ENCODE data around the gene NASP. TPM values are rescaled to one million over a fixed set of nuclear protein-coding genes. Genes with fewer than 3 reads are reported as not detected.
A peak's percentile ranks its signal among the peaks of the same experiment; 100 is the strongest.

NASP gene
- total and polyA plus RNA-seq, 10 donors, result 85.1 to 151 (median 117) TPM

DNA sequence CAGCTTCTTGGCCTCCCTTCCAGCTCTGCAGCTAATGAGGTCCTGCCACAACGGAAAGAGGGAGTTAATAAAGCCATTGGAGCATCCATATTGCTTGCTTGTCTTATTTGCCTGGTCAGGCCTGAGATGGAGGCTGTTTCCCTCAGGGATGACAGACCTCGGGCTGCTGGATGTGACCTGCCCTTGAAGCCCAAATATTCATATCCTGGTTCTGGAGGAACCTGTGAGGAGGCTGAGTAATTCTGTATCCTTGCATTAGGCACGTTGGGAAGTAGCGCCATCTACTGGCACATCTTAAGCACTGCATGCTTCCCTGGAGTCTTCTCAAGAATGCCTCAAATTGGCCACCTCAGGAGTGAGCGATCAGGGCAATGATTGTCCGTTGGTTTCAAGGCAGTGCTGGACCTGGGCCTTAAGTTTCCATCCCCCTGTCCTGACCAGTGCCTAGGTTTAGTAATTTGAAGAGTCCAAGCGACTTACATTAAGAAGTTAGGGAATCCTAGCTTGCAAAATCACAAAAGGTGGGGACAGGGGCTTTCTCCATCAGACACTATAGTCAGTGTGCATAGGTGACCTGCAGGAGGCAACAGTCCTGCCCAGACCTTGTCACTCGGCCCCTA is 13.8 kb upstream of the NASP start:
- H3K27me3 ChIP-seq (replicated peaks in 1 of 7), result no peaks in the 10 kb centered on the region

DNA sequence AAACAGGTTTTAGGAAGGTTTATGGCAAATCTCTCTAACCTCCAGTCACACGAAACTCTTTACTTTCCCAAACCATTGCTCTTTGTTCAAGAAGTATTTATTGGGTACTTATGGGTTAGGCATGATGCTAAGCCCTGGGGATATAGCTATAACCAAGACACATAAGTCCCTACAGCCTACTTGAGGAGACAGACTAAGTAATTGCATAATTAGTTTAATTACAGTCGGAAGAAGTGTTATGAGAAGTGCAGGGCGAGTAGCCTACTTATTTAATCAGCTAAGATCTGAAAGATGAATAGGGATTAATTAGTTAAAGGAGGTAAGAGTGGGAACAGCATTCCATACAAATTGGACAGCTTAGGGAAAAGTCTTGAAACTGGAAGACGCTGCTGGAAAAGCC is 13.2 kb upstream of the NASP start:
- peaks cover 0 to 56% (median 42%) of the 10 kb centered on the region in 6 donors for H3K36me3 ChIP-seq
- no peaks in the 10 kb centered on the region for H3K9me3 ChIP-seq
- DNase-seq, result no peak
- intact Hi-C loops (cut with DNase I; ENCODE audit: low total_unique reads), result loop anchor here (5.0 to 10.0 kb wide), 2 partner anchors 58 to 216 kb away; no protein-coding TSS in a partner anchor
- WGBS, 5 donors, result 89 to 91% (median 90%) methylated on average over 4 of the region's 4 CpGs
- TF ChIP-seq POLR2A (IDR thresholded peaks at IDR 0.05), result no peak
- H3K4me1 ChIP-seq, result peaks cover 0 to 14% (median 4%) of the 10 kb centered on the region in 6 donors
- no peak overlapping the region for H3K27ac ChIP-seq
- H3K4me3 ChIP-seq, result no peak overlapping the region
- H3K27me3 ChIP-seq (replicated peaks in 1 of 7), result no peaks in the 10 kb centered on the region

More for the DNA sequence above, 13.8 kb upstream of the NASP start:
- peaks cover 0 to 14% (median 4%) of the 10 kb centered on the region in 6 donors for H3K4me1 ChIP-seq
- intact Hi-C loops (cut with DNase I; ENCODE audit: low total_unique reads), result loop anchor here (5.0 to 10.0 kb wide), 2 partner anchors 58 to 215 kb away; no protein-coding TSS in a partner anchor
- peak overlapping the region in 2 of 8 donors; percentile 22 to 53 for H3K27ac ChIP-seq
- WGBS, 5 donors, result 15 to 22% (median 18%) methylated on average over 7 to 8 of the region's 8 CpGs
- no peaks in the 10 kb centered on the region for H3K9me3 ChIP-seq
- H3K4me3 ChIP-seq, result no peak overlapping the region
- peak; percentile 82 for DNase-seq
- peaks cover 0 to 59% (median 42%) of the 10 kb centered on the region in 6 donors for H3K36me3 ChIP-seq
- TF ChIP-seq, protein P1, sequence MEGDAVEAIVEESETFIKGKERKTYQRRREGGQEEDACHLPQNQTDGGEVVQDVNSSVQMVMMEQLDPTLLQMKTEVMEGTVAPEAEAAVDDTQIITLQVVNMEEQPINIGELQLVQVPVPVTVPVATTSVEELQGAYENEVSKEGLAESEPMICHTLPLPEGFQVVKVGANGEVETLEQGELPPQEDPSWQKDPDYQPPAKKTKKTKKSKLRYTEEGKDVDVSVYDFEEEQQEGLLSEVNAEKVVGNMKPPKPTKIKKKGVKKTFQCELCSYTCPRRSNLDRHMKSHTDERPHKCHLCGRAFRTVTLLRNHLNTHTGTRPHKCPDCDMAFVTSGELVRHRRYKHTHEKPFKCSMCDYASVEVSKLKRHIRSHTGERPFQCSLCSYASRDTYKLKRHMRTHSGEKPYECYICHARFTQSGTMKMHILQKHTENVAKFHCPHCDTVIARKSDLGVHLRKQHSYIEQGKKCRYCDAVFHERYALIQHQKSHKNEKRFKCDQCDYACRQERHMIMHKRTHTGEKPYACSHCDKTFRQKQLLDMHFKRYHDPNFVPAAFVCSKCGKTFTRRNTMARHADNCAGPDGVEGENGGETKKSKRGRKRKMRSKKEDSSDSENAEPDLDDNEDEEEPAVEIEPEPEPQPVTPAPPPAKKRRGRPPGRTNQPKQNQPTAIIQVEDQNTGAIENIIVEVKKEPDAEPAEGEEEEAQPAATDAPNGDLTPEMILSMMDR (IDR thresholded peaks at IDR 0.05 in 8 of 11, conservative IDR thresholded peaks at IDR 0.05 in 3 of 11), result peak; percentile 96 to 99 (median 98)
- TF ChIP-seq POLR2A (IDR thresholded peaks at IDR 0.05), result no peak
- peak in 2 of 3 donors; percentile 19 to 73 for TF ChIP-seq POLR2AphosphoS5 (IDR thresholded peaks at IDR 0.05)

DNA sequence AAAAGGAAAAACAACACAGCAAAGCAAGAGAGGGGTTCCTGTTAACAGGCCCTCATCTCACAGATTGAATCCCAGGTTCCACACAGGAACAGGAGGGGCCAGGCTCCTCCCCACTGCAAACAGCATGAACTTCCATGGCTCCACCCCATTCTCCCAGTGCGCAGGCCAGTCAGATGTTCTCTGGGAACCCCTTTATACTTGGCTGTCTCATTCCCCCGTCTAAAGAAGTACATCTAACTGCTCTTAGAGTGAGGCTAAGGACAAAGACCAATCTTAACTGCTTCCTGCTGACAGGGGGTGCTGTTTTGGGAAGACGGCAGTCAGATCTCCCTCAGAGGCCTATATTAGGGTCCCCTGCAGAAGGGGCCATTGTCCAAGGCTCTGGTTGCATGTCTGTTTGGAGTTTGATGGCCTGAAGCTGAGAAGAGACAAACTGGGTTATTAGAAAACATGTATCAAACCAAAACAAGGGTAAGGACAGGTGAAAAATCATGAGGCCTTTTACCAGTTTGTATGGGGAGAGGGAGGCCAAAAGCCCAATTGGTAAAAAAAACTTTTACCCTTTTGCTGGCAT is 10.5 kb upstream of the NASP start:
- H3K4me3 ChIP-seq, result no peak overlapping the region
- H3K9me3 ChIP-seq, result no peaks in the 10 kb centered on the region
- 66 to 78% (median 75%) methylated on average over 3 of the region's 3 CpGs for WGBS, 5 donors
- peaks cover 0 to 14% (median 3%) of the 10 kb centered on the region in 6 donors for H3K4me1 ChIP-seq
- H3K27ac ChIP-seq, result no peak overlapping the region
- DNase-seq, result no peak
- intact Hi-C loops (cut with DNase I; ENCODE audit: low total_unique reads), result loop anchor here (5.0 to 10.0 kb wide), 2 partner anchors 61 to 219 kb away; no protein-coding TSS in a partner anchor
- peaks cover 0 to 31% (median 19%) of the 10 kb centered on the region in 6 donors for H3K36me3 ChIP-seq
- no peaks in the 10 kb centered on the region for H3K27me3 ChIP-seq (replicated peaks in 1 of 7)
- no peak for TF ChIP-seq POLR2A (IDR thresholded peaks at IDR 0.05)
- TF ChIP-seq POLR2AphosphoS5 (IDR thresholded peaks at IDR 0.05), result no peak
- TF ChIP-seq, protein P1 (IDR thresholded peaks at IDR 0.05 in 8 of 11, conservative IDR thresholded peaks at IDR 0.05 in 3 of 11), result no peak

DNA sequence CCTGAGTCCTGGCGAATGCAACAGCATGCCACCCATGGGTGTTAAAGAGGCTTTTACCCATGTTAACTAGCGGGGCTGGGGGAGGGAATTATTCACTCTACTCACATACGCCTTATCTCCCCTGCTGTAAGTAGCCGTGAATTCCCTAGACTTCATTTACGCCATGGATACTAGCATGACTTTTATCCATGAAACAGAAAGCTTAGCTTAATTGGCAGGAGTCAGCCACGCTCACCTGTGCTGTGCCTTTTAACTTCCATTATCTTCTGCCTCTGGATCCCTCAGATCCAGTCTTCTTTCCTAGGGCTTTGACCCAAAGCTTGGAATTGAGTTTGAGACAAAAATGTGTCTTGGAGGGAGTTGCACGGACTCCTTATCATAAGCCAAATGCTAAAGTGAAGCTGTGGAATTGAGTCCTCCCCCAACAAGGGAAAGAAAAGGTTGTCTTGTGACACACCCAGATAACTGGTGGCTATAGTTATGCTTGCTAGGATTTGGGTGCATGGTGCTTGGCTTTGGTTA is 9.7 kb upstream of the NASP start:
- Histone ChIP-seq H3K27me3 (replicated peaks in 1 of 7) (no peaks in the 10 kb centered on the region), H3K36me3 (peaks cover 0 to 22% (median 12%) of the 10 kb centered on the region in 6 donors), H3K4me3 (no peak overlapping the region), H3K9me3 (no peaks in the 10 kb centered on the region), H3K27ac (no peak overlapping the region), H3K4me1 (peaks cover 0 to 14% (median 3%) of the 10 kb centered on the region in 6 donors)
- no peak for DNase-seq
- TF ChIP-seq POLR2A (IDR thresholded peaks at IDR 0.05) (no peak), POLR2AphosphoS5 (IDR thresholded peaks at IDR 0.05) (no peak)
- TF ChIP-seq, protein P1 (IDR thresholded peaks at IDR 0.05 in 8 of 11, conservative IDR thresholded peaks at IDR 0.05 in 3 of 11), result no peak
- 94 to 98% (median 97%) methylated on average over 7 of the region's 7 CpGs for WGBS, 5 donors
- intact Hi-C loops (cut with DNase I; ENCODE audit: low total_unique reads), result loop anchor here (5.0 to 10.0 kb wide), 2 partner anchors 62 to 219 kb away; no protein-coding TSS in a partner anchor

All from spleen (tissue), 11 donors.